ENCODE data around the gene EEF1AKMT1.

EEF1AKMT1 gene

DNA sequence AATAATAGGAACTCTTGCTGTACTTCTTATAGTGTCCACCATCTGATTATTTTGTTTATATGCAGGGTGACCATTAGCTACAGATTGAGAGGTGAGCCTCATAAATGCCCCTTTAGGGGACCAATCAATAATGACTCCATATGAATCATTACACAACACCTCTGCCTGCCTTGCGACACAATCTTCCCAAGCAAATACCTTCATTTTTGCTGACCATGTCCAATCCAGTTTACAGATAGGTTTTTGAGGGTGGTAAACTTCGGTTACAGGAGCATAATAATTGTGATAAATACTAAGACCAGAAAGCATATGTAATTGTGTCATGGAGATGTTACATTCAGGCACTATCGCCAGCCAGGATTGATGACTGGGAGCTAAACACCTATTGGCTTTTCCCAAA, 93.9 kb downstream of the EEF1AKMT1 start:
- TF ChIP-seq, protein P1, sequence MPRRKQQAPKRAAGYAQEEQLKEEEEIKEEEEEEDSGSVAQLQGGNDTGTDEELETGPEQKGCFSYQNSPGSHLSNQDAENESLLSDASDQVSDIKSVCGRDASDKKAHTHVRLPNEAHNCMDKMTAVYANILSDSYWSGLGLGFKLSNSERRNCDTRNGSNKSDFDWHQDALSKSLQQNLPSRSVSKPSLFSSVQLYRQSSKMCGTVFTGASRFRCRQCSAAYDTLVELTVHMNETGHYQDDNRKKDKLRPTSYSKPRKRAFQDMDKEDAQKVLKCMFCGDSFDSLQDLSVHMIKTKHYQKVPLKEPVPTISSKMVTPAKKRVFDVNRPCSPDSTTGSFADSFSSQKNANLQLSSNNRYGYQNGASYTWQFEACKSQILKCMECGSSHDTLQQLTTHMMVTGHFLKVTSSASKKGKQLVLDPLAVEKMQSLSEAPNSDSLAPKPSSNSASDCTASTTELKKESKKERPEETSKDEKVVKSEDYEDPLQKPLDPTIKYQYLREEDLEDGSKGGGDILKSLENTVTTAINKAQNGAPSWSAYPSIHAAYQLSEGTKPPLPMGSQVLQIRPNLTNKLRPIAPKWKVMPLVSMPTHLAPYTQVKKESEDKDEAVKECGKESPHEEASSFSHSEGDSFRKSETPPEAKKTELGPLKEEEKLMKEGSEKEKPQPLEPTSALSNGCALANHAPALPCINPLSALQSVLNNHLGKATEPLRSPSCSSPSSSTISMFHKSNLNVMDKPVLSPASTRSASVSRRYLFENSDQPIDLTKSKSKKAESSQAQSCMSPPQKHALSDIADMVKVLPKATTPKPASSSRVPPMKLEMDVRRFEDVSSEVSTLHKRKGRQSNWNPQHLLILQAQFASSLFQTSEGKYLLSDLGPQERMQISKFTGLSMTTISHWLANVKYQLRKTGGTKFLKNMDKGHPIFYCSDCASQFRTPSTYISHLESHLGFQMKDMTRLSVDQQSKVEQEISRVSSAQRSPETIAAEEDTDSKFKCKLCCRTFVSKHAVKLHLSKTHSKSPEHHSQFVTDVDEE (CRISPR knock-in tag; IDR thresholded peaks at IDR 0.05), result no peak
- no peak for TF ChIP-seq ZC3H10 (CRISPR knock-in tag; IDR thresholded peaks at IDR 0.05)
- TF ChIP-seq GLIS3 (CRISPR knock-in tag; IDR thresholded peaks at IDR 0.05), result no peak
- TF ChIP-seq ESRRG (CRISPR knock-in tag; IDR thresholded peaks at IDR 0.05), result no peak
- TF ChIP-seq, protein P2, sequence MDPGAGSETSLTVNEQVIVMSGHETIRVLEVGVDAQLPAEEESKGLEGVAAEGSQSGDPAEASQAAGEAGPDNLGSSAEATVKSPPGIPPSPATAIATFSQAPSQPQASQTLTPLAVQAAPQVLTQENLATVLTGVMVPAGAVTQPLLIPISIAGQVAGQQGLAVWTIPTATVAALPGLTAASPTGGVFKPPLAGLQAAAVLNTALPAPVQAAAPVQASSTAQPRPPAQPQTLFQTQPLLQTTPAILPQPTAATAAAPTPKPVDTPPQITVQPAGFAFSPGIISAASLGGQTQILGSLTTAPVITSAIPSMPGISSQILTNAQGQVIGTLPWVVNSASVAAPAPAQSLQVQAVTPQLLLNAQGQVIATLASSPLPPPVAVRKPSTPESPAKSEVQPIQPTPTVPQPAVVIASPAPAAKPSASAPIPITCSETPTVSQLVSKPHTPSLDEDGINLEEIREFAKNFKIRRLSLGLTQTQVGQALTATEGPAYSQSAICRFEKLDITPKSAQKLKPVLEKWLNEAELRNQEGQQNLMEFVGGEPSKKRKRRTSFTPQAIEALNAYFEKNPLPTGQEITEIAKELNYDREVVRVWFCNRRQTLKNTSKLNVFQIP (CRISPR knock-in tag; IDR thresholded peaks at IDR 0.05; ENCODE audit: borderline replicate concordance, low read depth), result no peak
- TF ChIP-seq BACH2 (CRISPR knock-in tag; IDR thresholded peaks at IDR 0.05; ENCODE audit: borderline replicate concordance), result no peak
- TF ChIP-seq ZNF8 (CRISPR knock-in tag; IDR thresholded peaks at IDR 0.05), result no peak
- TF ChIP-seq, protein P3, sequence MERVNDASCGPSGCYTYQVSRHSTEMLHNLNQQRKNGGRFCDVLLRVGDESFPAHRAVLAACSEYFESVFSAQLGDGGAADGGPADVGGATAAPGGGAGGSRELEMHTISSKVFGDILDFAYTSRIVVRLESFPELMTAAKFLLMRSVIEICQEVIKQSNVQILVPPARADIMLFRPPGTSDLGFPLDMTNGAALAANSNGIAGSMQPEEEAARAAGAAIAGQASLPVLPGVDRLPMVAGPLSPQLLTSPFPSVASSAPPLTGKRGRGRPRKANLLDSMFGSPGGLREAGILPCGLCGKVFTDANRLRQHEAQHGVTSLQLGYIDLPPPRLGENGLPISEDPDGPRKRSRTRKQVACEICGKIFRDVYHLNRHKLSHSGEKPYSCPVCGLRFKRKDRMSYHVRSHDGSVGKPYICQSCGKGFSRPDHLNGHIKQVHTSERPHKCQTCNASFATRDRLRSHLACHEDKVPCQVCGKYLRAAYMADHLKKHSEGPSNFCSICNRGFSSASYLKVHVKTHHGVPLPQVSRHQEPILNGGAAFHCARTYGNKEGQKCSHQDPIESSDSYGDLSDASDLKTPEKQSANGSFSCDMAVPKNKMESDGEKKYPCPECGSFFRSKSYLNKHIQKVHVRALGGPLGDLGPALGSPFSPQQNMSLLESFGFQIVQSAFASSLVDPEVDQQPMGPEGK (CRISPR knock-in tag; IDR thresholded peaks at IDR 0.05; ENCODE audit: borderline replicate concordance), result no peak
- no peak for TF ChIP-seq ZFP3 (CRISPR knock-in tag; IDR thresholded peaks at IDR 0.05)
- TF ChIP-seq OSR1 (CRISPR knock-in tag; IDR thresholded peaks at IDR 0.05), result no peak
- no peak for TF ChIP-seq TCF4 (CRISPR knock-in tag; IDR thresholded peaks at IDR 0.05; ENCODE audit: borderline replicate concordance)
- TF ChIP-seq, protein P4, sequence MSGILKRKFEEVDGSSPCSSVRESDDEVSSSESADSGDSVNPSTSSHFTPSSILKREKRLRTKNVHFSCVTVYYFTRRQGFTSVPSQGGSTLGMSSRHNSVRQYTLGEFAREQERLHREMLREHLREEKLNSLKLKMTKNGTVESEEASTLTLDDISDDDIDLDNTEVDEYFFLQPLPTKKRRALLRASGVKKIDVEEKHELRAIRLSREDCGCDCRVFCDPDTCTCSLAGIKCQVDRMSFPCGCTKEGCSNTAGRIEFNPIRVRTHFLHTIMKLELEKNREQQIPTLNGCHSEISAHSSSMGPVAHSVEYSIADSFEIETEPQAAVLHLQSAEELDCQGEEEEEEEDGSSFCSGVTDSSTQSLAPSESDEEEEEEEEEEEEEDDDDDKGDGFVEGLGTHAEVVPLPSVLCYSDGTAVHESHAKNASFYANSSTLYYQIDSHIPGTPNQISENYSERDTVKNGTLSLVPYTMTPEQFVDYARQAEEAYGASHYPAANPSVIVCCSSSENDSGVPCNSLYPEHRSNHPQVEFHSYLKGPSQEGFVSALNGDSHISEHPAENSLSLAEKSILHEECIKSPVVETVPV (CRISPR knock-in tag; IDR thresholded peaks at IDR 0.05), result no peak
- ATAC-seq, result no peak

All from SK-N-SH treated with all-trans-retinoic acid at 6 μM for 48 hours (cell line).